HepG2 (cell line): ENCODE results near the gene MTCH1. TPM values are rescaled to one million over a fixed set of nuclear protein-coding genes. Genes with fewer than 3 reads are reported as not detected.

Experiments
- ATAC-seq: fragments of 200-7000 bp; cut with Tn5 transposase; 3 replicates; pipeline ENCODE4 v1.9.1; 2020; ENCODE audit warnings: mild to moderate bottlenecking, moderate library complexity
- BruUV-seq: library from RNA; stranded (reverse); fragments of 400-500 nt; replicated peaks from 2 replicates; lab custom pipeline; 2021; lab: Mats Ljungman, UMichigan
- CTCF ChIA-PET: fragments of 300-600 bp; formaldehyde crosslinking; extraction: SDS; loops from one replicate; lab custom pipeline; 2021; ENCODE audit warnings: low total read pairs, inconsistent platforms, low intra/inter-chr PET ratio; lab: Yijun Ruan, JAX
- POLR2A ChIA-PET: fragments of 350-600 bp; sonication (Branson Sonifier 250); formaldehyde crosslinking; loops from one replicate; lab custom pipeline; 2020; ENCODE audit warnings: antibody characterized with exemption, inconsistent platforms; lab: Yijun Ruan, JAX
- DNase-seq: peaks from one replicate; pipeline ENCODE4 v3.0.0-alpha.2; 2015; ENCODE audit warnings: low spot score
- FAIRE-seq: peaks from 3 replicates; lab custom pipeline; 2011; peaks lifted over from hg19 to GRCh38; lab: Jason Lieb, UNC
- H2AFZ ChIP-seq: one replicate; pipeline ENCODE4 v1.6.1; 2011; ENCODE audit warnings: low read length, inconsistent platforms
- H3K27ac ChIP-seq: fragments of 300-600 bp; 3 replicates; pipeline ENCODE4 v1.8.0; 2011; ENCODE audit warnings: mixed run types, mild to moderate bottlenecking, mixed read lengths, low read length, inconsistent platforms; ENCODE audit not compliant: insufficient read depth; ENCODE audit errors: extremely low read length
- H3K27me3 ChIP-seq, 2 experiments: fragments of 200-600 bp in 1 of 2; 2 replicates in 1 of 2; 3 replicates in 1 of 2; pipeline versions ENCODE4 v1.6.0 to v1.8.0; 2011; ENCODE audit warnings: low read length in 2 of 2, mild to moderate bottlenecking in 2 of 2, moderate library complexity in 2 of 2, inconsistent platforms in 1 of 2; ENCODE audit not compliant: insufficient read depth in 2 of 2, control insufficient read depth in 1 of 2
- H3K36me3 ChIP-seq, 2 experiments: fragments of 200-600 bp in 1 of 2; replicated peaks in 1 of 2; 2 replicates in 1 of 2; 3 replicates in 1 of 2; pipeline versions ENCODE4 v1.5.1 to v1.8.0; 2011; ENCODE audit warnings: low read length in 2 of 2, inconsistent platforms in 1 of 2; ENCODE audit not compliant: insufficient read depth in 2 of 2, control insufficient read depth in 1 of 2
- H3K4me1 ChIP-seq: 2 replicates; pipeline ENCODE4 v1.5.1; 2012; ENCODE audit warnings: low read length, inconsistent platforms; ENCODE audit not compliant: insufficient read depth
- H3K4me2 ChIP-seq: 2 replicates; pipeline ENCODE4 v1.6.0; 2011; ENCODE audit warnings: low read depth, low read length, inconsistent platforms
- H3K4me3 ChIP-seq, 3 experiments: fragments of 200-600 bp in 1 of 3; sonication (generic), shearing (Covaris generic) in 1 of 3; replicated peaks in 1 of 3; 2 replicates each; pipeline ENCODE4 v1.5.1; 2011 to 2016; ENCODE audit warnings: low read length in 3 of 3, inconsistent platforms in 2 of 3, low read depth in 2 of 3, mild to moderate bottlenecking in 2 of 3, control low read depth in 1 of 3, mixed read lengths in 1 of 3; ENCODE audit not compliant: insufficient read depth in 1 of 3
- H3K79me2 ChIP-seq: one replicate; pipeline ENCODE4 v1.6.1; 2011; ENCODE audit warnings: low read length, inconsistent platforms; ENCODE audit not compliant: insufficient read depth
- H3K9ac ChIP-seq: 2 replicates; pipeline ENCODE4 v1.6.0; 2011; ENCODE audit warnings: mild to moderate bottlenecking, low read depth, low read length, inconsistent platforms; ENCODE audit not compliant: insufficient read depth
- H3K9me3 ChIP-seq: 2 replicates; pipeline ENCODE4 v1.5.1; 2012; ENCODE audit warnings: mild to moderate bottlenecking, low read length
- H4K20me1 ChIP-seq: 2 replicates; pipeline ENCODE4 v1.6.0; 2011; ENCODE audit warnings: inconsistent platforms, mild to moderate bottlenecking, low read length, moderate library complexity; ENCODE audit not compliant: insufficient read depth
- ETV6 ChIP-seq: sonication (generic); formaldehyde crosslinking; conservative IDR thresholded peaks from 2 replicates; pipeline ENCODE4 v1.4.0; 2020; ENCODE audit warnings: missing genetic modification reagents
- HOXA7 ChIP-seq: sonication (generic); formaldehyde crosslinking; IDR thresholded peaks from 2 replicates; pipeline ENCODE4 v1.8.1; 2022; ENCODE audit warnings: mild to moderate bottlenecking, missing genetic modification reagents, moderate library complexity
- NR1H2 ChIP-seq: sonication (generic); formaldehyde crosslinking; IDR thresholded peaks from 2 replicates; pipeline ENCODE4 v1.8.1; 2022; ENCODE audit warnings: low read depth, missing genetic modification reagents, borderline replicate concordance
- ONECUT2 ChIP-seq: sonication (generic); formaldehyde crosslinking; IDR thresholded peaks from 2 replicates; pipeline ENCODE4 v1.4.0; 2020; ENCODE audit warnings: missing genetic modification reagents
- PHB2 ChIP-seq: fragments of 450-650 bp; IDR thresholded peaks from 2 replicates; pipeline ENCODE4 v1.6.1; 2018; ENCODE audit not compliant: partially characterized antibody
- POLR2A ChIP-seq, 2 experiments: IDR thresholded peaks; 2 replicates each; pipeline ENCODE4 v1.6.1; 2011; ENCODE audit warnings: low read depth in 2 of 2, low read length in 2 of 2, mild to moderate bottlenecking in 1 of 2, moderate library complexity in 1 of 2; ENCODE audit not compliant: insufficient read depth in 1 of 2
- SAP130 ChIP-seq: IDR thresholded peaks from 2 replicates; pipeline ENCODE4 v1.6.1; 2016; ENCODE audit warnings: low read depth
- ZKSCAN1 ChIP-seq: fragments of 150-350 bp; IDR thresholded peaks from 2 replicates; pipeline ENCODE4 v1.6.1; 2014; ENCODE audit warnings: low read length
- ZMAT5 ChIP-seq: sonication (generic); formaldehyde crosslinking; IDR thresholded peaks from 2 replicates; pipeline ENCODE4 v1.5.0; 2020; ENCODE audit warnings: mild to moderate bottlenecking, low read depth, missing genetic modification reagents, borderline replicate concordance
- ZNF550 ChIP-seq: sonication (generic); formaldehyde crosslinking; IDR thresholded peaks from 2 replicates; pipeline ENCODE4 v1.4.0; 2020; ENCODE audit warnings: mild to moderate bottlenecking, missing genetic modification reagents, borderline replicate concordance
- ZNF598 ChIP-seq: sonication (generic); formaldehyde crosslinking; IDR thresholded peaks from 2 replicates; pipeline ENCODE4 v1.5.1; 2020; ENCODE audit warnings: mild to moderate bottlenecking, missing genetic modification reagents, borderline replicate concordance
- ZNF704 ChIP-seq: sonication (generic); formaldehyde crosslinking; IDR thresholded peaks from 2 replicates; pipeline ENCODE4 v1.8.1; 2023; ENCODE audit warnings: mild to moderate bottlenecking, inconsistent platforms, moderate library complexity, missing genetic modification reagents, borderline replicate concordance
- ZSCAN25 ChIP-seq: sonication (generic); formaldehyde crosslinking; IDR thresholded peaks from 2 replicates; pipeline ENCODE4 v1.8.0; 2022; ENCODE audit warnings: mild to moderate bottlenecking, missing genetic modification reagents
- ZSCAN29 ChIP-seq: sonication (generic); formaldehyde crosslinking; conservative IDR thresholded peaks from 2 replicates; pipeline ENCODE4 v1.4.0; 2020; ENCODE audit warnings: mild to moderate bottlenecking, missing genetic modification reagents
- WGBS: methylation state at CpG from one replicate; pipeline ENCODE4 v1.1.6; 2017; ENCODE audit warnings: low lambda C conversion rate; 5-methylcytosine and 5-hydroxymethylcytosine counted together
- in situ Hi-C: cut with HindIII; loops from 2 replicates; pipeline ENCODE4 v1.10.0; 2017; ENCODE audit warnings: low pct_unique_long_range_greater_than_20kb; ENCODE audit not compliant: extremely low pct_ligation_motif_present
- intact Hi-C: fragments of 100-400 bp; cut with micrococcal nuclease; formaldehyde crosslinking; loops from one replicate; pipeline ENCODE4 v1.10.0; 2022; ENCODE audit not compliant: unreplicated experiment
- polyA plus RNA-seq, 8 experiments: library from polyadenylated mRNA; depleted of rRNA in 3 of 8; stranded (reverse) in 7 of 8; unstranded in 1 of 8; fragments of >200 nt; fragmentation: Illumina TruSeq in 4 of 8; extraction: Trizol in 4 of 8; gene quantifications; 2 replicates each; pipeline versions ENCODE4 v1.2.1 to v1.2.3, GENCODE V29; 2011 to 2016; ENCODE audit warnings: low read depth in 4 of 8, missing spikeins in 1 of 8, mixed read lengths in 1 of 8; ENCODE audit not compliant: insufficient read depth in 1 of 8
- total RNA-seq, 5 experiments: library from RNA; depleted of rRNA; stranded (reverse); fragments of >200 nt; fragmentation: Illumina TruSeq; extraction: Trizol; gene quantifications; 2 replicates each; pipeline ENCODE4 v1.2.3, GENCODE V29; 2016; ENCODE audit warnings: low read depth in 1 of 5
- TF ChIP-seq, protein P1 (sequence below): sonication (generic); formaldehyde crosslinking; IDR thresholded peaks from 2 replicates; pipeline ENCODE4 v1.4.0; 2020; ENCODE audit warnings: low read depth, mild to moderate bottlenecking, missing genetic modification reagents

Gene MTCH1
- total and polyA plus RNA-seq, 2 of the 13 experiments (the other 11 are each of a cell fraction or from before 2014, with no cell fraction given), result 86.2 to 144 TPM

DNA sequence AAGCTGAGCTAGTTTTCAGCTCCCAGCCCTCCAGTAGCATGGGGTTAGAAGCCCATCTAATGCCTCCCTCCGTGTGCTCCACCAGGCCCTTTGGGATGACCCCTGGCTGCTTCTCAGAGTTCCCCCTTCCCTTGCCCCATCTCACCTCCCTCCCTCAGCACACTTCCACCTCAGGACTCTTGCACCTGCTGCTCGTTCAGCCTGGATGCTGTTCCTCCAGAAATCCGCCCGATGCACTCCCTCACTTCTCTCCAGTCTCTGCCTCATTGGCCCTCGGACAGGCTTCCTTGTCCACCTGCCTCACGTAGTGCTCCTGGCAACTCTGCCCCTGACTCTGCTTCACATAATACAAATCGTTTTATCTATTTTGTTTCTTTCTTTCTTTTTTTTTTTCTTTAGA lies 46.2 kb upstream of the MTCH1 start:
- intact Hi-C loops (no loop called here), in situ Hi-C loops (no loop called here)
- DNase-seq (no peak), ATAC-seq (no peak), FAIRE-seq (no peak)
- Histone ChIP-seq H2AFZ (no peak overlapping the region), H3K4me1 (peaks cover 24% of the 10 kb centered on the region), H3K79me2 (no peaks in the 10 kb centered on the region), H3K4me3 (no peak overlapping the region), H3K9ac (no peak overlapping the region), H3K27me3 (peaks cover 3 to 22% of the 10 kb centered on the region in 2 experiments; a peak in 4 of 5 replicates), H3K36me3 (no peaks in the 10 kb centered on the region), H4K20me1 (no peaks in the 10 kb centered on the region), H3K27ac (no peak overlapping the region), H3K9me3 (no peaks in the 10 kb centered on the region), H3K4me2 (no peak overlapping the region)
- ChIA-PET POLR2A (interaction anchor here (1.1 to 1.8 kb wide), 2 partner anchors 20 to 140 kb away, joined by 3 to 5 read pairs; no protein-coding TSS in a partner anchor), CTCF (interaction anchor here (1.3 kb wide), 1 partner anchor 14 kb away, joined by 4 read pairs; no protein-coding TSS in a partner anchor)
- 55% methylated on average over 7 of the region's 7 CpGs for WGBS
- TF ChIP-seq ZSCAN29 (no peak), ZNF598 (CRISPR knock-in tag) (0 out of 2 replicates have a peak, but pooled peaks have one; percentile 31)
- BruUV-seq, result no TSS peak

DNA sequence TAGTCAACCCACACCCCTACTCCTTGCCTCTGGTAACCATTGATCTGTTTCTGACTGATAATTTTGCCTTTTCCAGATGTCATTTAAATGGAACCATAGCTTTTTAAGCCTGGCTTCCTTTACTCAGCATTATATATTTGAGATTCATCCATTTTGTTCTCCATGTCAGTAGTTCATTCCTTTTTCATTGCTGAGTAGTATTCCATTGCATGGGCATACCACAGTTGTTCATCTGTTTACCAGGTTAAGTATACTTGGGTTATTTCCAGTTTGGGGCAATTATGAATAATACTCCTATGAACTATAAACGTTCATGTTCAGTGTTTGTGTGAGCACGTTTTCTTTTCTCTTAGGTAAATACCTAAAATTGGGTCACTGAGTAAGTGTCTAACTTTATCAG lies 44.6 kb upstream of the MTCH1 start:
- ATAC-seq (no peak), DNase-seq (no peak), FAIRE-seq (no peak)
- Histone ChIP-seq H3K4me2 (no peak overlapping the region), H3K27me3 (peaks cover 4 to 37% of the 10 kb centered on the region in 2 experiments), H3K9ac (no peak overlapping the region), H4K20me1 (no peaks in the 10 kb centered on the region), H3K4me3 (no peak overlapping the region), H3K9me3 (no peaks in the 10 kb centered on the region), H3K79me2 (no peaks in the 10 kb centered on the region), H2AFZ (no peak overlapping the region), H3K27ac (no peak overlapping the region), H3K4me1 (peaks cover 32% of the 10 kb centered on the region), H3K36me3 (no peaks in the 10 kb centered on the region)
- TF ChIP-seq ONECUT2 (CRISPR knock-in tag) (no peak), NR1H2 (CRISPR knock-in tag) (no peak), ZKSCAN1 (no peak), ZNF550 (CRISPR knock-in tag) (no peak), ETV6 (CRISPR knock-in tag) (no peak), ZSCAN25 (CRISPR knock-in tag) (no peak), ZNF704 (CRISPR knock-in tag) (no peak), SAP130 (CRISPR knock-in tag) (no peak), PHB2 (no peak), HOXA7 (CRISPR knock-in tag) (no peak), ZMAT5 (CRISPR knock-in tag) (no peak), POLR2A (IDR thresholded peaks at IDR 0.05; ENCODE audit: insufficient read depth in 1 of 2, low read depth in 2 of 2, low read length in 2 of 2) (no peak)
- TF ChIP-seq, protein P1, sequence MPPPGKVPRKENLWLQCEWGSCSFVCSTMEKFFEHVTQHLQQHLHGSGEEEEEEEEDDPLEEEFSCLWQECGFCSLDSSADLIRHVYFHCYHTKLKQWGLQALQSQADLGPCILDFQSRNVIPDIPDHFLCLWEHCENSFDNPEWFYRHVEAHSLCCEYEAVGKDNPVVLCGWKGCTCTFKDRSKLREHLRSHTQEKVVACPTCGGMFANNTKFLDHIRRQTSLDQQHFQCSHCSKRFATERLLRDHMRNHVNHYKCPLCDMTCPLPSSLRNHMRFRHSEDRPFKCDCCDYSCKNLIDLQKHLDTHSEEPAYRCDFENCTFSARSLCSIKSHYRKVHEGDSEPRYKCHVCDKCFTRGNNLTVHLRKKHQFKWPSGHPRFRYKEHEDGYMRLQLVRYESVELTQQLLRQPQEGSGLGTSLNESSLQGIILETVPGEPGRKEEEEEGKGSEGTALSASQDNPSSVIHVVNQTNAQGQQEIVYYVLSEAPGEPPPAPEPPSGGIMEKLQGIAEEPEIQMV (CRISPR knock-in tag), result no peak
- intact Hi-C loops, result no loop called here
- ChIA-PET CTCF (interaction anchor here (0.7 to 3.9 kb wide), 3 partner anchors 141 to 341 kb away, joined by 3 to 68 read pairs (median 30); no protein-coding TSS in a partner anchor), POLR2A (no interaction called here)
- BruUV-seq, result no TSS peak
- WGBS, result 3% methylated on average over 2 of the region's 2 CpGs
- in situ Hi-C loops, result no loop called here
